DMS153 treated with DMSO at 0.1 percent for 48 hours (cell line): ENCODE data around the gene TSSK3.
A peak's percentile ranks its signal among the peaks of the same experiment; 100 is the strongest.
"Not testable (repeated sequence)": the region's sequence is repeated elsewhere in the genome, so short reads cannot be mapped to it uniquely, and the experiment has no call there.

Experiments used
- DNase-seq: peaks from one replicate; lab custom pipeline; 2025; ENCODE audit not compliant: unreplicated experiment; lab: John Stamatoyannopoulos, UW

The TSSK3 gene

DNA sequence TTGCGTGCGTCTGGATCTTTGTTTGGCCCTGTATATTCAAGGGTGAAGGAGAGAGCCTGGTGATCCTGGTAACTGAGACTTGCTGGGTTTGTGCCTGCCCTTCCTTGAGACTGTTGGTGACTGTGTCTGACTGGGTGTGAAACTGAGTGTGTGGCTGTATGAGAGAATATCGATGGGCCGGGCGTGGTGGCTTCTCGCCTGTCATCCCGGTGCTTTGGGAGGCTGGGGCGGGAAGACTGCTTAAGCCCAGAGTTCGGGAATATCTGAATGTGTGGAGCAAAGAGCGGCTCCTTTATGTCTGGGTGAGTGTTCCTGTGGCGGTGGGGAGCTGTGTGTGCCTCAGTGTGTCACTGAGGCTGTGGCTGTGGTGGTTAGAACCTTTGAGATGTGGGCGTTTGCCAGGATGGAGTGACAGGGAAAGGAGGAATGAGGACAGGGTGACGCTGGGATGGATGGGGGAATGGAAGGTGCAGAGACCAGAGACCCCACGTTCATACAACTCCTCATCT, 23.6 kb upstream of the TSSK3 start:
- no peak for DNase-seq

DNA sequence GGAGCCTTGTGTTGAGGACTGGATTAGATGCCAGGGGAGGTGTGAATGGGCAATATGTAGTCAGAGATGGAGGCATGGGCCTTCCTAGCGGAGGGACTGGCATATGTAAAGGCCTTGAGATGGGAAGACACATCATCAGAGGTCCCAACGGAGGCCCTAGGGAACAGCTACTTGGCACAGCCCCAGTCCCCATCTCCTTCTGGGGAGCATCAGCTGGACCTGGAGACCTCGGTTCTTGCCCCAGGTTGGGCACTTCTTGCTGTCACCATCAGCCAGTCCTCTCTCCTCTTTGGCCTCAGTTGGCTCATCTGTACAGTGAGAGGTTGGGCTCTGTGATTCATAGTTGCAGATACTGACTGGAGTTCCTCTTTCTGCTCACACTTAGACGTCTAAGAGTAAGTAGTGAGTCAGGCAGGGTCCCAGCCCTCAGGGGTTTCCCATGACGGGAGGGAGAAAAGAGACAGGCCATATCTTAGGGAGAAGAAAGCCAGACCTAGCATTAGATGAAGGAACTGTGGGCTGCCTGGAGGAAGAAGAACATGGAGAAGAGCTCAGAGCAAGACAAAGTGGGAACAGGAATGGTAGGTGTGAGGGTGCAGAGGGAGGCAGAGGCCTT, 22.9 kb upstream of the TSSK3 start:
- no peak for DNase-seq

GRCh38 chr1:32341186-32341757, 21.1 kb upstream of the TSSK3 start:
- no peak for DNase-seq

DNA sequence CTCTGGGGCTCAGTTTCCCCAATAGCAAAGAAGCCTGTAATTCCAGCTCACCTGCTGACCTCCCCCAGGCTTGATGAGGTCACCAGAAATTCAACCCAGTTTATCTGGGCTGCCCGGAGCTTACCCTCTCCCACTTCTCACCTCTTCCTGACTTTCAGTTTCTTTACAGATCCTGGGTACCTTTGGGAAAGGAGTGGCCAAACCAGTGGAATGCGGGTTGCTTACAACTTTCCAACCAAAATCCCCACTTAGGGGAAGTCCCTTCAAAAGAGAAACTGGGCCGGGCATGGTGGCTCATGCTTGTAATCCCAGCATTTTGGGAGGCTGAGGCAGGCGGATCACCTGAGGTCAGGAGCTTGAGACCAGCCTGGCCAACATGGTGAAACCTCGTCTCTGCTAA, 20.4 kb upstream of the TSSK3 start:
- DNase-seq: no peak

GRCh38 chr1:32342704-32343103, 19.6 kb upstream of the TSSK3 start:
- DNase-seq: no peak

GRCh38 chr1:32345289-32345827, 17.0 kb upstream of the TSSK3 start:
- peak; percentile 47 for DNase-seq

GRCh38 chr1:32346532-32347157, 15.7 kb upstream of the TSSK3 start:
- no peak for DNase-seq

- no peak for DNase-seq
These were observed 13.1 kb upstream of the TSSK3 start for GRCh38 chr1:32349211-32349708.

GRCh38 chr1:32350785-32351398, 11.4 kb upstream of the TSSK3 start:
- peak; percentile 99 for DNase-seq

- DNase-seq: peak; percentile 99
These were observed 10.7 kb upstream of the TSSK3 start for GRCh38 chr1:32351399-32352238.

DNA sequence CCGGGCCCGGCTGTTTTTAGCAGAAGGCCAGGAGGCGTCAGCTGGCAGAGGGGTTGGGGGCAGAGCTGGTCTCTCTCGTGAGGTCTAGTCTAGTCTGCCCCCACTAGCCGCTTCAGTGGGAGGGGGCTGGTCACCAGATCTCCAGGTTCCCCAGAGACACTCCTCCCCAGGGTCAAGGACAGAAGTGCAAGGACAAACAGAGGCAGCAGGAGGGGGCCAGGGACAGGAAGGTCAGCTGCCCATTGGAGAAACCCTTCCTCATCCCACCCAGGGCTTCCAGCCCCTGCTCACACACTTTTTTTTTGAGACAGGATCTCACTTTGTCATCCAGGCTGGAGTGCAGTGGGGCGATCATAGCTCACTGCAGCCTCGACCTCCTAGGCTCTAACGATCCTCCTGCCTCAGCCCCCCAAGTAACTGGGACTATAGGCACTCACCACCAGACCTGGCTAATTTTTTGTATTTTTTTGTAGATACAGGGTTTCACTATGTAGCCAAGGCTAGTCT, 10.0 kb upstream of the TSSK3 start:
- no peak for DNase-seq

- DNase-seq: no peak
These were observed 9.4 kb upstream of the TSSK3 start for GRCh38 chr1:32352831-32353383.

- DNase-seq: no peak
These were observed 8.9 kb upstream of the TSSK3 start for GRCh38 chr1:32353431-32353830.

DNA sequence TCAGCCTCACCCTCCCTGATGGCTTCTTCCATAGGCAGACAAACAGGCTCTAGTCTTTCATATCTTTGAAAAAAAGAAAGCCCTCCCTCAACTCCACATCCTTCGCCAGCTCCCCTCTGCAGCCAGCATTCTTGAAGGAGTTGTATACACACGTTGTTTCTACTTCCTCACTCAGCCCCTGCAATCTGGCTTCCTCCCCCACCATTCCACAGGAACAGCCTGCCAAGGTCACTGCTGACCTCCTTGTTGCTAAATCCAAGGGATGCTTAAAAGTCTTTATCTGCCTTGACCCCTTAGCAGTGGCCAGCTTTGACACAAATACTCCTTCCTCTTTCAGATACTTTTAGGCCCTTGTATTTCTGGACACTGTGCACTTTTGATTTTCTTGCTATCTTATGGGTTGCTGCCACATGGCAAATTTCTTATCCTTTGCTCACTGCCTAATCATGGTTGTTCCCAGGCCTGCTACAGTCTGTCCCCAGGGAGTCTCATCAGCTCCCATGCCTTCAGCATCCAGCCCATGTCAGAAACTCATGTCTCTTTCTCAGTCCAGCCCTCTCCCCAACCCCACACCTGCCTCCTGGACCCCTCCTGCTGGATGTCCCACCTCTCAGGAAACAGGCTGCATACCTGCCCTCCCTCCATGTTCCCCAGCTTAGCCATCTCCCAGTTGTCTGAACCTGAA, 8.3 kb upstream of the TSSK3 start:
- DNase-seq: no peak

- DNase-seq: not testable (repeated sequence)
These were observed 6.6 kb upstream of the TSSK3 start for GRCh38 chr1:32355778-32356177.

DNA sequence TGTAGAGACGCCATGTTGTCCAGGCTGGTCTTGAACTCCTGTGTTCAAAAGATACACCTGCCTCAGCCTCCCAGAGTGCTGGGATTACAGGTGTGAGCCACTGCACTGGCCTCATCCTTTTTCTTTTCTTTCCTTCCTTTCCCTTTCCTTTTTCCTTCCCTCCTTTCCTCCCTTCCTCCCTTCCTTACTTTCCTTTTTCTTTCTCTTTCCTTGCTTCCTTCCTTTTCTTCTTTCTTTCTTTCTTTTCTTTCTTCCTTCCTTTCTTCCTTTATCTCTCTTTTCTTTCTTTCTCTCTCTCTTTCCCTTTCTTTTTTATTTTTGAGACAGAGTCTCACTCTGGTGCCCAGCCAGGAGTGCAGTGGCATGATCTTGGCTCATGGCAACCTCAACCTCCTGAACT, 5.9 kb upstream of the TSSK3 start:
- DNase-seq: no peak

GRCh38 chr1:32357614-32358013, 4.7 kb upstream of the TSSK3 start:
- DNase-seq: no peak

DNA sequence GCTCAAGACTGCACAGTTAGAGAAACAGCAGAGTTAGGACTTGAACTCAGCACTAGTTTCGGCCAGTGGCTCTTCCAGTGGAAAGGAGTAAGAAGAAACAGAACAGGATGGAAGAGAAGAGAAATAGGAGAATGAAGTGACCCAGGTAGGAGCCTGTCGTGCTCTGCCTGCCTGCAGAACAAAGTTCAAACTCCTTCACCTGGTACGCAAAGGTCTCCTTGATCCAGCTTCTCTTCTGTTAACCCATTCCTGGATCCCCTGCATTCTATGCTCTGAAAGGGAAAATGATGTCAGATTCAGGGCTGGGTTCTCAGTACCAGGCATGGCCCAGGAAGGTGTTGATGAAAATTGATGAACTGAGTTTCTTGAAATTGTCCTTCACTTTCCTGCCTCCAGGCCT, 3.9 kb upstream of the TSSK3 start:
- DNase-seq: no peak

DNA sequence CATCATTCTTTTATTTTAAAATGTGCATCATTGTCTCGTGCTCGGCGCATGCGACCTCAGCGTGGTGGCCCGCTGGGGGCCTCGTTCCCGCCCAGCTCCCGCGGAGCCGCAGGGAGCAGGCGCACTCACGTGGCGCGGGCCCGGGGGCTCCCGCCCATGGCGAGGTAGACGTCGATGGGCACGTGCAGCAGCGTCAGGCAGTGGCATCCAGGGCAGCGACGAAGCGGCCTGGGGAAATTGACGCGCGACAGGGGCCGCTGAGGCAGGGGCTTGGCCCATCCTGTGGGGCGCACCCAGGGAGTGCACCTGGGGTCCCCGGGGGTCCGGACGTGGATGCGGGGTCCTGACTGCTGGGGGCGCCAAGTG, 1.0 kb upstream of the TSSK3 start:
- no peak for DNase-seq
